B cell (primary cell): ENCODE results near the gene SNRNP48. TPM values are rescaled to one million over a fixed set of nuclear protein-coding genes. Genes with fewer than 3 reads are reported as not detected.

Experiments used
- ATAC-seq: fragments of 200-7000 bp; cut with Tn5 transposase; one replicate; pipeline ENCODE4 v1.10.0; 2021; ENCODE audit warnings: low read depth, mild to moderate bottlenecking, moderate number of reproducible peaks, moderate library complexity
- CTCF ChIA-PET: fragments of 350-600 bp; sonication (Branson Sonifier 250); formaldehyde crosslinking; loops from one replicate; lab custom pipeline; 2021; ENCODE audit warnings: antibody characterized with exemption, inconsistent platforms; lab: Charles Lee
- POLR2A ChIA-PET: fragments of 350-600 bp; sonication (Branson Sonifier 250); formaldehyde crosslinking; loops from one replicate; lab custom pipeline; 2021; ENCODE audit warnings: antibody characterized with exemption; lab: Charles Lee
- DNase-seq: peaks from one replicate; pipeline ENCODE4 v3.0.0; 2013
- H2AFZ ChIP-seq: 2 replicates; pipeline ENCODE4 v1.6.1; 2012; ENCODE audit warnings: mild to moderate bottlenecking, low read depth, low read length; ENCODE audit not compliant: insufficient read depth, poor library complexity, severe bottlenecking
- H3K27ac ChIP-seq, 2 donors: 1 replicate in 1 of 2; 2 replicates in 1 of 2; pipeline ENCODE4 v1.5.1; 2012 to 2013; ENCODE audit warnings: low read length in 2 of 2, mild to moderate bottlenecking in 2 of 2, moderate library complexity in 1 of 2
- H3K27me3 ChIP-seq, 4 experiments: fragments of 200-600 bp in 1 of 4; sonication (generic) in 1 of 4; replicated peaks in 1 of 4; 1 replicate in 2 of 4; 2 replicates in 2 of 4; pipeline versions ENCODE4 v1.6.1 to v1.7.0; 2013 to 2016; ENCODE audit warnings: low read length in 3 of 4, mild to moderate bottlenecking in 2 of 4, mixed read lengths in 1 of 4, moderate library complexity in 1 of 4; ENCODE audit not compliant: insufficient read depth in 4 of 4, control insufficient read depth in 3 of 4; ENCODE audit errors: control extremely low read depth in 1 of 4
- H3K36me3 ChIP-seq, 2 experiments: replicated peaks in 1 of 2; 1 replicate in 1 of 2; 2 replicates in 1 of 2; pipeline versions ENCODE4 v1.6.1 to v1.7.1; 2013; ENCODE audit warnings: low read length in 1 of 2; ENCODE audit not compliant: insufficient read depth in 2 of 2, control insufficient read depth in 1 of 2; ENCODE audit errors: control extremely low read depth in 1 of 2, extremely low read depth in 1 of 2
- H3K4me1 ChIP-seq, 2 donors: fragments of 200-600 bp in 1 of 2; sonication (generic) in 1 of 2; 1 replicate in 1 of 2; 2 replicates in 1 of 2; pipeline versions ENCODE4 v1.5.1 to v1.6.1; 2013 to 2017; ENCODE audit warnings: low read length in 2 of 2; ENCODE audit not compliant: control insufficient read depth in 2 of 2, insufficient read depth in 2 of 2
- H3K4me2 ChIP-seq: replicated peaks from 2 replicates; pipeline ENCODE3; 2012; ENCODE audit warnings: mild to moderate bottlenecking, low read depth, low read length; ENCODE audit not compliant: poor library complexity, severe bottlenecking
- H3K4me3 ChIP-seq, 5 experiments: fragments of 200-600 bp in 1 of 5; sonication (generic) in 1 of 5; 1 replicate in 3 of 5; 2 replicates in 2 of 5; pipeline versions ENCODE4 v1.5.1 to v1.7.0; 2011 to 2016; ENCODE audit warnings: low read length in 4 of 5, mild to moderate bottlenecking in 4 of 5, low read depth in 2 of 5, control low read depth in 1 of 5, moderate library complexity in 1 of 5; ENCODE audit not compliant: insufficient read depth in 1 of 5; ENCODE audit errors: control extremely low read depth in 1 of 5, extremely low read depth in 1 of 5
- H3K79me2 ChIP-seq: fragments of 200-600 bp; sonication (generic); one replicate; pipeline ENCODE4 v1.6.0; 2016; ENCODE audit warnings: low read length; ENCODE audit not compliant: control insufficient read depth, insufficient read depth
- H3K9ac ChIP-seq: fragments of 200-600 bp; sonication (generic); 2 replicates; pipeline ENCODE4 v1.6.1; 2017; ENCODE audit warnings: mild to moderate bottlenecking, low read length, moderate library complexity
- H3K9me3 ChIP-seq, 3 donors: one replicate each; pipeline versions ENCODE4 v1.6.1 to v1.7.1; 2013; ENCODE audit warnings: low read length in 2 of 3; ENCODE audit not compliant: control insufficient read depth in 2 of 3, insufficient read depth in 1 of 3; ENCODE audit errors: control extremely low read depth in 1 of 3
- H4K20me1 ChIP-seq: 2 replicates; pipeline ENCODE4 v1.6.0; 2012; ENCODE audit warnings: mild to moderate bottlenecking, low read length; ENCODE audit not compliant: insufficient read depth, control insufficient read depth, poor library complexity, severe bottlenecking
- H3K27ac Mint-ChIP-seq: one replicate; pipeline ENCODE4 v1.8.0; 2021; ENCODE audit warnings: mixed read lengths
- H3K27me3 Mint-ChIP-seq: one replicate; pipeline ENCODE4 v1.8.0; 2021; ENCODE audit warnings: mixed read lengths
- H3K4me1 Mint-ChIP-seq: one replicate; pipeline ENCODE4 v1.8.0; 2021; ENCODE audit warnings: mixed read lengths
- H3K4me3 Mint-ChIP-seq: one replicate; pipeline ENCODE4 v1.8.0; 2021; ENCODE audit warnings: mixed read lengths
- H3K9me3 Mint-ChIP-seq: one replicate; pipeline ENCODE4 v1.8.0; 2022; ENCODE audit warnings: mixed read lengths; ENCODE audit not compliant: insufficient read depth
- CTCF ChIP-seq: fragments of 200-600 bp; IDR thresholded peaks from one replicate; pipeline ENCODE4 v1.8.0; 2022; ENCODE audit warnings: antibody characterized with exemption, mild to moderate bottlenecking
- EZH2 ChIP-seq: IDR thresholded peaks from 2 replicates; pipeline ENCODE4 v1.6.1; 2012; ENCODE audit warnings: borderline replicate concordance, low read depth, mild to moderate bottlenecking, moderate library complexity, low read length; ENCODE audit not compliant: insufficient read depth, poor library complexity, severe bottlenecking
- WGBS: methylation state at CpG from one replicate; pipeline ENCODE4 v1.1.5; 2013; ENCODE audit warnings: missing lambda C conversion rate; ENCODE audit not compliant: insufficient coverage; 5-methylcytosine and 5-hydroxymethylcytosine counted together
- intact Hi-C: fragments of 100-400 bp; cut with micrococcal nuclease; formaldehyde crosslinking; loops from one replicate; pipeline ENCODE4 v1.10.0; 2022
- polyA plus RNA-seq: library from polyadenylated mRNA; depleted of rRNA; stranded (reverse); fragments of >200 nt; gene quantifications from 2 replicates; pipeline ENCODE4 v1.2.3, GENCODE V29; 2012
- total RNA-seq, 2 donors: library from RNA; stranded (reverse); fragments of 120-200 nt in 1 of 2; gene quantifications; 1 replicate in 1 of 2; 2 replicates in 1 of 2; pipeline versions ENCODE4 v1.2.3 to v1.2.4, GENCODE V29; 2013 to 2022

Gene SNRNP48
- total and polyA plus RNA-seq, 2 donors (not counting 1 experiment from before 2014, with no cell fraction given) = 8.9 to 22.9 TPM

GRCh38 chr6:7546020-7546369, 44.0 kb upstream of the SNRNP48 start:
- Histone ChIP-seq H3K27ac (no peak overlapping the region), H3K9me3 (peaks cover 0 to 4% (median 0%) of the 10 kb centered on the region in 3 donors), H3K4me2 (no peak overlapping the region), H3K9ac (no peak overlapping the region), H3K4me1 (peaks cover 16 to 18% of the 10 kb centered on the region in 2 donors), H4K20me1 (no peaks in the 10 kb centered on the region), H3K79me2 (no peaks in the 10 kb centered on the region), H2AFZ (no peak overlapping the region), H3K4me3 (no peak overlapping the region), H3K36me3 (no peaks in the 10 kb centered on the region), H3K27me3 (peaks cover 0 to 24% (median 18%) of the 10 kb centered on the region in 4 experiments)
- no peaks in the 10 kb centered on the region for H3K9me3 Mint-ChIP-seq
- no peak for TF ChIP-seq CTCF
- 93% methylated on average over 3 of the region's 6 CpGs for WGBS
- H3K27me3 Mint-ChIP-seq = peaks cover 38% of the 10 kb centered on the region
- H3K4me3 Mint-ChIP-seq = no peak overlapping the region
- intact Hi-C loops = no loop called here
- H3K27ac Mint-ChIP-seq = no peak overlapping the region
- ChIA-PET CTCF (no interaction called here), POLR2A (no interaction called here)
- ATAC-seq (no peak), DNase-seq (no peak)
- H3K4me1 Mint-ChIP-seq = peaks cover 12% of the 10 kb centered on the region

- Mint-ChIP-seq H3K27ac (no peak overlapping the region), H3K4me3 (no peak overlapping the region), H3K9me3 (no peaks in the 10 kb centered on the region), H3K4me1 (peaks cover 11% of the 10 kb centered on the region), H3K27me3 (peaks cover 36% of the 10 kb centered on the region)
- no peak overlapping the region for H3K4me3 ChIP-seq
- no CpG with 5 or more reads among the region's 2 CpGs for WGBS
- no peaks in the 10 kb centered on the region for H3K79me2 ChIP-seq
- DNase-seq (no peak), ATAC-seq (no peak)
- H4K20me1 ChIP-seq = no peaks in the 10 kb centered on the region
- peaks cover 0 to 4% (median 0%) of the 10 kb centered on the region in 3 donors for H3K9me3 ChIP-seq
- peaks cover 0 to 24% (median 16%) of the 10 kb centered on the region in 4 experiments for H3K27me3 ChIP-seq
- POLR2A ChIA-PET = no interaction called here
- H3K4me2 ChIP-seq = no peak overlapping the region
- H3K27ac ChIP-seq = no peak overlapping the region
- no peak overlapping the region for H2AFZ ChIP-seq
- H3K9ac ChIP-seq = no peak overlapping the region
- intact Hi-C loops = no loop called here
- H3K4me1 ChIP-seq = peaks cover 14 to 16% of the 10 kb centered on the region in 2 donors
- CTCF ChIA-PET = no interaction called here
- H3K36me3 ChIP-seq = no peaks in the 10 kb centered on the region
- TF ChIP-seq CTCF (no peak), EZH2 (no peak)
Measured at GRCh38 chr6:7546383-7546782, 43.6 kb upstream of the SNRNP48 start.
